Fibroblast of pulmonary artery (primary cell): ENCODE measurements around the gene INO80.

Experiments used
- DNase-seq: peaks from one replicate; pipeline ENCODE4 v3.0.0-alpha.2; 2010; ENCODE audit warnings: low read depth
- H3K4me3 ChIP-seq: replicated peaks from 2 replicates; pipeline ENCODE4 v1.5.1; 2011; ENCODE audit warnings: low read depth, mild to moderate bottlenecking, control low read depth, low read length, moderate library complexity
- TF ChIP-seq, protein P1 (sequence below): IDR thresholded peaks from 2 replicates; pipeline ENCODE4 v1.5.1; 2011; ENCODE audit warnings: mild to moderate bottlenecking, control low read depth, low read length, inconsistent platforms; ENCODE audit errors: missing control alignments

INO80 gene

DNA sequence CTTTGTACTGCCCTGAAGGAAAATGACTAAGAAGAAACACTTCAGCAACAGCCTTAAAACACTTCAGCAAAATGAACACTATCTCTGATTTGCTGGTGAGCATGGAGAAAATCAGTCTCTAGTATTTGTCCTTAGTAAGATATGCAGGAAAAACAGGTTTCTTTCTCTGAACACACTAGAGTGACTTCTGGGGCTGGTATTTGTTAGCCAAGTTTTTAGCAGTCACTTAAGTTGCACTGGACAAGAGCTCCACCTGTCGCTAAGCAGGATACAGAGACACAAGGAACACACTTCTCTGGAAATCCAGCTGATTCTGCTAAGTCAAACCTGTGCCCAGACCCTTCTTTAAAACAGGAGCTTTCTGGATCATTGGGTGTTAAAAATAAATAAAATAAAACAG is 97.5 kb downstream of the INO80 start:
- TF ChIP-seq, protein P1, sequence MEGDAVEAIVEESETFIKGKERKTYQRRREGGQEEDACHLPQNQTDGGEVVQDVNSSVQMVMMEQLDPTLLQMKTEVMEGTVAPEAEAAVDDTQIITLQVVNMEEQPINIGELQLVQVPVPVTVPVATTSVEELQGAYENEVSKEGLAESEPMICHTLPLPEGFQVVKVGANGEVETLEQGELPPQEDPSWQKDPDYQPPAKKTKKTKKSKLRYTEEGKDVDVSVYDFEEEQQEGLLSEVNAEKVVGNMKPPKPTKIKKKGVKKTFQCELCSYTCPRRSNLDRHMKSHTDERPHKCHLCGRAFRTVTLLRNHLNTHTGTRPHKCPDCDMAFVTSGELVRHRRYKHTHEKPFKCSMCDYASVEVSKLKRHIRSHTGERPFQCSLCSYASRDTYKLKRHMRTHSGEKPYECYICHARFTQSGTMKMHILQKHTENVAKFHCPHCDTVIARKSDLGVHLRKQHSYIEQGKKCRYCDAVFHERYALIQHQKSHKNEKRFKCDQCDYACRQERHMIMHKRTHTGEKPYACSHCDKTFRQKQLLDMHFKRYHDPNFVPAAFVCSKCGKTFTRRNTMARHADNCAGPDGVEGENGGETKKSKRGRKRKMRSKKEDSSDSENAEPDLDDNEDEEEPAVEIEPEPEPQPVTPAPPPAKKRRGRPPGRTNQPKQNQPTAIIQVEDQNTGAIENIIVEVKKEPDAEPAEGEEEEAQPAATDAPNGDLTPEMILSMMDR, result peak; percentile 15
- H3K4me3 ChIP-seq, result no peak overlapping the region
- DNase-seq, result peak; percentile 49

DNA sequence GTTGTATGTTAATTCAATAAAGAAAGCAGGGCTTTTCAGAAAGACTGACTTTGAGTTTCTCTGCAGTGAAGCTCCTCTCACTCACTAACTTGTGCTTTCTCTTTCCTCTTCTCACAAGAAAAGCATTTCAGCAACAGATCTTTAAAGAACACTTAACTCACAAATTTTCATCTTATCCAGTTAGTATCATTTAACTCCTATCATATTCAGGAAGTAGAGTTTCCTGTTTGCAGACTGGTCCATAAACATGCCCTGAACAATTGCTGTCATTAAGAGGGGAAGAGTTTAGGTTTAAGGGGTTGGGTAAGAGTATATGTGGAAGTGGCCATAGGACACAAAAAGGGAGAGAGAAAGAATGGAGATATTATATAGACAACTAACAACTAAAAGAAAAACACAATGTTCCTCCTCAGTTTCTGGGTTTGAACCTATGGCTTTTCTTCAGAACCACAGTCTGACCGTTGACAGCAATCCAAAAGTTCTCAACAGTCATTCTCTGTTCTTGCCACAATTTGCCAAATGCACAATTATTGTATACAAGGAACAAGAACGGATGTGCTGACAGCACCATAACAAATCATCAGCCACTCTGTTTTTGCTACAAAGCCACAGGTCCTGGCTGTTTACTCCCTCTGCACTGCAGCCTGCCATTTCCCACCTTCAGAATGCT is 98.9 kb downstream of the INO80 start:
- no peak overlapping the region for H3K4me3 ChIP-seq
- peak; percentile 14 for DNase-seq
- TF ChIP-seq, protein P1, result no peak

DNA sequence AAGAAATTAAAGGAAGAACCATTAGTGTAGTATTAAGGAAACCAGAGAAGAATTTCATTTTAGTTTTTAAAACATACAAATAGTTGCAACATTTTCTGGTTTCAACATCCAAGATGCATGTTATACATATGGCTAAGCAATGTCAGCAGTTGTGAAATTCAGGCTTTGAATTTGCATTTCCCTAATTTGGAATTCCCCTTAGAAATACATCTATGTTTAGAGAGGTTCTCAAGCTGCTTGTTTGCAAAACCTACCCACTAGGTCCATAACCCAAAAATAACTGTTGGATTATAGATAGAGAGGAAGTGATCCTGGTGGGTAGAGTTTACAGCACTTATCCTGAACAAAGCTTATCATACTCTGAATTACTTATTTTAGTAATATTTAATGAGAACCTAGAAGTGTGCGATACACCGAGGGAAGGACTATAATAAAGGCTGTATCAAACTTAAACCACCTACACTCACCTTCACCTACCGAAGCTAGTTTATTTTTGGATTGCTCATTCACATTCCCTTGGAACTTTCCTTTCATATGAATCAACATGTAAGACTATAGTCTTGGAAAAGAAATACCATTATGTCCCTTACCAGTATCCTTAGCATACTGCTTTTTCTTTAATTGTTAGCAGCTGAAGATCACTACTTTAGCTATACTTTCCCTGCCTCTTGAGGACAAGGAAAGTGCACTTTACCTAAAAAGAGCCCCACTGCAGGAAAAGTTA is 102.2 kb downstream of the INO80 start:
- peak; percentile 88 for DNase-seq
- no peak overlapping the region for H3K4me3 ChIP-seq
- TF ChIP-seq, protein P1, result no peak

DNA sequence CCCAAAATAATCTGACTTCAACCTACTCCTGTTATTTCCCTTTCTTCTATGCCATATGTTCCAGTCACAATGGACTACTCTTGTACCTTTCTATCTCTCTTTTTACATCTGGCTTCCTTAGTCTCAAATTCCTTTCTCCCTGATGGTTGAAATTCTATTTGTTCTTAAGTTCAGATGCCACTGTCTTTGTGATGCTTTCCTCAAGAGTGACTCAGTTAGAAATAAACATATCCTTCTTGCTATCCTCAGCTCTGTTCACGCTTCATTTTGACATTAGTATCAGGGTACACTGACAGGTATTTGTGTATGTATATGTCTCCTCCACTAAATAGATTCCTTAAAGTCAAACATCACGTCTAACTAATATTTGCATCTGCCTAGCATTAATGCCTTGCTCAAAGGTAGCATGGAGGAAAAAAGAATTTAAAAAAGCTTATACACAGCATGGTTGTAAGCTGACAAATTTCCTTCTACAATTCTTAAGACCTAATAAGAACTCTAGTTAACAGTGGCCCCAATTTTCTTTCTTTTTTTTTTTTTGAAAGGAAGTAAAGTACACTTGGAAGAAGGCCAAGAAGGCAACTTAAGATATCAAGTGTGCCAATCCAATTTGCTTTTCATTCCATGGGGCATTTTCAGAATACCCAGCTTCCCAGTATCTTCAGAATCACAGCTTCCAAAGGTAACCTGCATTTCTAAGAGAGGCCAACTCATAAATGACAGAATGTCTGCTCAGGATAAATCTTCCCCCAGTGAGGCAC is 104.8 kb downstream of the INO80 start:
- H3K4me3 ChIP-seq, result no peak overlapping the region
- DNase-seq, result peak; percentile 23
- TF ChIP-seq, protein P1, result no peak

DNA sequence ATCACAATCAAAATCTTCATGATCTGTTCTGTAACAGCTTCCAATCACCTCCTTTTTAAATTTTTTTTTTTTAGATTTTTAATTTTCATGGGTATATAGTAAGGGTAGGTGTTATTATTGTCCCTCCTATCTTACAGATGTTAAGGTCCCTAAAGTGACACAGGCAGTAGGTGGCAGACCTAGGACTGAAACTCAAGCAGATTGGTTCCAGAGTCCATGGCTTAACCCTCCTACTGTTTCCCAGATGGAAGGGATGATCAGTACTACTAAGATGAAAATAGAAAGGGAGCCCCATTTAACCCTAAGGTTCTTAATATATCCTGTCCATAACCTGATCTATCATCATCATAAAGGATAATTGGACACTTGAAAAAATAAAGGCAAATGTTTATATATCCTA is 105.7 kb downstream of the INO80 start:
- TF ChIP-seq, protein P1, result no peak
- no peak overlapping the region for H3K4me3 ChIP-seq
- DNase-seq, result no peak

DNA sequence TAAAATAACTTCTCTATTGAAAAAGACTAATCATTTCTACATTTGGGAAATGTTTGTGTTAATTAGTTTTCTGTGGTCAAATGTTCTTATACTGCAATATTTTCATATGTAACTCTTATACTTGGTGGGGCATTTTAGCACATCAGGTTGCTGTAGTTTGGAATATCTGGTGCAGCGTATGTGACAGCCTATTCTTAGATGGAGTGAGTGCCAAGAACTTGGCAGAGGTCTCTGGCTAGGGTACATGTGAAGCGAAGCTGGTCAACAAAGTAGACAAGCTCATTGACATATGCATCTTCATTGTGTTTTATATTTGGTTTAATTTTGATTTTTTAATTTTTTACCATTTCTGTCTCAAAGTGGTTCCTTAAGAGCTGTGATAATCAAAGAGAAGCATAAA is 109.6 kb downstream of the INO80 start:
- TF ChIP-seq, protein P1, result no peak
- H3K4me3 ChIP-seq, result no peak overlapping the region
- no peak for DNase-seq
